Measurements from ENCODE around the gene ATAT1.

Gene ATAT1

GRCh38 chr6:30613251-30614043, 13.2 kb upstream of the ATAT1 start:
- no peak for DNase-seq

- DNase-seq: no peak
These were observed 12.4 kb upstream of the ATAT1 start for GRCh38 chr6:30614044-30614842.

DNA sequence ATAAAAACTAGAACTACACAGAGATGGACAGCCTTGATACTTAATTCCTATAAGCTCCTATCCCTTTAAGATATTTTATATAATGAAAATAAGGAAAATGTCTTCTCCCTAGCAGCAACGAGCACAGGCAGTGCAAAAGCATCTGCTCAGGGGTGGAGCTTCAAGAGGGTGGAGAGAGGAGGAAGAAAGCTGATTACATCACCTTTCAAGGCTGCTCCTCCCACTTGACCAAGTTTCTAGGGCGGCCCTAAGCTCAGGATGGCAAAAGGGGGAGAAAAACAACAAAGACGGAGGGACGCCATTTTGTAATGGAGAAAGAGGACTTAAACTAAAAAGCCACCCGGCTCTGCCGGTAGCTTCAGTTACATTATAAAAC, 11.8 kb upstream of the ATAT1 start:
- DNase-seq: peak; percentile 91

DNA sequence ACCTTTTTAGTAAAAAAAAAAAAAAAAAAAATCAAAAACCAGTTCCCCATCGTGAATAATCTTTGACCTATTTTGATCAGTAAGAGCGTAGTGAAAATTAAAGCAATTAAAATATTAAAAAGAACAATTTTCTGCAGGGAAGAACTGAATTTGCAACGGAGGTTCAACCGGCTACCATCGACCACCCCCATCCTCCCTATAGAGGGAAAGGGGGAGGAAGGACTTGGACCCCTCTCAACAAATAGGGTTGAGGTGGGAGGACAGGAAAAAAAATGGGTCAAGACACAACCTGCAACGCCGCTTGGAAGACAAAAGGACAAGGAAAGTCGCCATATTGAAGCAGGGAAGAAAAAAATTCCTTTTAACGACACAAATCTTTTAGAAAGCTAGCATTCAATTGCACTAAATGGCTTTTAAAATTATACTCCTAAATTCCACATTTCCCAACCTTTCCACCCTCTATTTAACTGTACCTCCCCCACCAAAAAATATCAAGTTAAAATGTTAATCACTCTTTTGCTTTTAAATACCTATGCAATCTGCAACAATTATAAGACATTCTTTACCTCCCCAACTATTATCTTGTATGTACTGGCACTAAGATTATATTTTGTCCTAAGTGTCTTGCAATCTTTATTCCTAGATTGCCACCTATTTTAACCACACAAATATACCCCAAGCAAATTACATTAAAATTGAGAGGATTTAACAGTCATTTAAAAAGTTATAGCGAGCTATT, 11.3 kb upstream of the ATAT1 start:
- peak; percentile 47 for DNase-seq

GRCh38 chr6:30615958-30616810, 10.5 kb upstream of the ATAT1 start:
- peak; percentile 40 for DNase-seq

DNA sequence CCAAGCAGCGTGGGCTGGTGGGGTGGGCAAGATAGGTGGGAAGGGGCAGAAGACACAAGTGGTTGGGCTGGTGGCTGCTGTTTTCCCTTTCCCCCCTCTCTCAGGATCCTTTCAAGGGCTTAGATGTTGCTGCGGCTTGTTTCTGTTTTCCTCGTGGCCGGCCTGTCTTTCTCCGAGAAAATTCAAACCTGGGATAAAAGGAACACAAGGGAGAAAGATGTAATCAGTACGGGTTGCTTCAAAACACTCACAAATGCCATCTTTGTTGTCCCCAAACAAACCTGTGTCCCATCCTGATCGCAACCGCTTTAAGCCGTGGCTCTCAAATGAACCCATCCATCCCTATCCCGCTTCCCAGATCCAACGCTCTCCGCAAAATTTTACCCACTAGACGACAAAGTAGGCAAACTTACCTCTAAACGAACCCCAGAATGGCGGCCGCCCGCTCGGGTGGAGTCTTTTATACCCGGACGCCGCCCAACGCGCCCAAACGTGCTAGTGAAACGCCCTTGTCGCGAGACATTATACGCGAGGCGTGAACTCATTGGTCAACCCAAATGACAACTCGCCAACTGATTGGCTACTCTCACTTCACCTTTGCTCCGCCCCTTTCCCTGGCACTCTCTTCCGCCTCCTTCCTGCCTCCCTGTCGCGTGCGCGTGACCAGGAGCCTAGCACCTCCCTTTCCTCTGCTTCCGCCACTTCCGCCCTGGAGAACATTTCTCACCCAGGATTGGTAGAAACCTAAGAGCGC, 9.7 kb upstream of the ATAT1 start, which contains the start of gene PPP1R10:
Gene PPP1R10 (minus strand): TSS at position 433 of the 754 bp plus-strand sequence. CDS start 7,299 bp downstream, outside the sequence.
- DNase-seq: peak; percentile 98

DNA sequence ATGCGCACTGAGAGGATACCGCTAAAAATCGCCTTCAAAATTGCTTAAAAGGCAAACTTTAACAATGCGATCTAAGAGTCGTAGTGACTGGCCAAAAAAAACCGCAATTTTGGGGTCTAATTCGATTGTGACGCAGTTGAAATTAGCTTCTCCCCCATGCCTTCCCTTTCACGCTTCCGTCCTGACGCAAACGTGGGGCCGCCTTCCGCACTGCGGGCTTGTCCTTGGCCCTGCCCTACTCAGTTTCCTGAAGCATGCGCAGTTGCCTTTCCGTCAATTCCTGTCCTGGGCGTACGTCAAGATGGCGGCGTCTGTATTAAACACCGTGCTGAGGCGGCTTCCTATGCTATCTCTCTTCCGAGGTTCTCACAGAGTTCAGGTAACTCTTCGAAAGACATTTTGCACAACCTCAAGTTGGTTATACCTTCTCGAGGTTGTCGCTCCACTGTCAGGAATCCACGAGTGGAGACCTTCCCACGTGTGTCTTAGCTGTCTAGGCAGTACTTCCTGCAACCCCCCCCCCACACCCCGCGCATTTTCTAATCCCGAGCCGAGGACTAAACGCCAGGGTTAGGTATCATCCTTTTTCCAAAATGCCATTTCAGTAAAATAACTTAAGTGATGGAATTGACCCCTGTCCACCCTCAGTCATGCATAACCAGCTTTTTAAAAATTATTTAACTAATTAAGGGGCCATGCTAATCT, 9.0 kb upstream of the ATAT1 start, which contains the start of gene MRPS18B:
Gene MRPS18B (plus strand): TSS at position 276 of the 705 bp plus-strand sequence. CDS start 26 bp downstream, at position 302.
- peak; percentile 99 for DNase-seq

DNA sequence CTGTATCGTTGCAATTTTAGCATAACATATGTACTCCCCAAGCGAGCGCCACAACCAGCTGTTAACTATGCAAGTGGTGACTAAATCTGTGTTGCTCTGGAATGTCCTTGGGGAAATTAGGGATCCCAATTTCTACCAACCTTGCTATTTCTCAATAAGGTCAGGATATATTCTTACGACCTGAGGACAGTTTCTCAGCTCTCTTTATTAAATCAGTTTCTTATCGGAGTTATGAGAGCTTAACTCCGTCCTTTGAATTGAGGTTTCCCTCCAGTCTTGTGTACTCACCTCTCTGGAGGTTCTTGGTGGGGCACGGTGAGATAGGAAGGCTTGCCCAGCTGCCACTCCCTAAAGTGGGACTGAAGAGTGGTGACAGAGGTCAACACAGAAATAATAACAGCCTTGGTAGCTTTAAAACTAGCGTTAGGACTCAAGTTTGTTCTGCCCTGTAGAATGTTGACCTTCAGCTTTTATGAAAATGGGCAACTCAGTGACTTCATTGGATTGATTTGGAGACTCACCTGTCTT, 8.3 kb upstream of the ATAT1 start:
- no peak for DNase-seq

- DNase-seq: no peak
These were observed 7.1 kb upstream of the ATAT1 start for GRCh38 chr6:30619561-30619960.

- DNase-seq: no peak
These were observed 1.2 kb upstream of the ATAT1 start for GRCh38 chr6:30625511-30625910.

DNA sequence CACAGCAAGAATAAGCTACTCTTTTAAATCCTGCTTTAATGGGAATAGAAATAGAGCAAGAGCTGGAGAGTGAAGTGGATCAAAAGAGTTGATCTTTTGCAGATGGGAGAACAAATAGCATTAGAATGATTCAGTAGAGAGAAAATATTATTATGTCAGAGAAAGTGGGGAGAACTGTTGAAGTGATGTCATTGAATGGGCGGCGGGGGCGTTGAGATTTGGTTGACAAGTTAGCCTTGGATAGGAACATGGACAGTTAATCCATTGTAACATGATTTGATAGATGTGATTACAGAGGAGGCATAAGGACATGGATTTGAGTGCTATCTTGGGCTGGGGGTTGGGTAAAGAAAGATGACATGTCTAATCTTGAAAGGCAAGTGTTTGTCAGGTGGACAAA, 9.2 kb downstream of the ATAT1 start:
- DNase-seq: no peak

- DNase-seq: no peak
These were observed 13.8 kb downstream of the ATAT1 start for GRCh38 chr6:30640481-30640880.

DNA sequence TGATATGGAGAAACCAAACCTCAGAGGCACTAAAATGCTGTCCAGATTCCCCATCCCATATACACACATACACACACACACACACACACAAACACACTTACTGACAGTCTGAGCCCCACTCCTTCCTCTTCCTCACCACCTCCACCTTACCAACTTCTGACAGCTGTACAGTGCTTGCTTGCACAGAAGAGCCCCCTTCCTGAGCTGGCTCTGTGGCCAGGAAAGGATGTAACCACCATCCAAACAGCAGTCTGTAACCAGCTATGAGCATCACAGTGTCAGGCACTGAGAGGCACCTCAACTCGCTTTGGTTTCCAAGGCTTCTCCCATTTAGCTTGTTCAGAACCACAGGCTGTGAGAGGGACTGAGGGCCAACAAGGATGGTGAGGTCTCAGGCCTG, 14.4 kb downstream of the ATAT1 start:
- DNase-seq: peak; percentile 12

- DNase-seq: no peak
These were observed 17.0 kb downstream of the ATAT1 start for GRCh38 chr6:30643656-30644055.

DNA sequence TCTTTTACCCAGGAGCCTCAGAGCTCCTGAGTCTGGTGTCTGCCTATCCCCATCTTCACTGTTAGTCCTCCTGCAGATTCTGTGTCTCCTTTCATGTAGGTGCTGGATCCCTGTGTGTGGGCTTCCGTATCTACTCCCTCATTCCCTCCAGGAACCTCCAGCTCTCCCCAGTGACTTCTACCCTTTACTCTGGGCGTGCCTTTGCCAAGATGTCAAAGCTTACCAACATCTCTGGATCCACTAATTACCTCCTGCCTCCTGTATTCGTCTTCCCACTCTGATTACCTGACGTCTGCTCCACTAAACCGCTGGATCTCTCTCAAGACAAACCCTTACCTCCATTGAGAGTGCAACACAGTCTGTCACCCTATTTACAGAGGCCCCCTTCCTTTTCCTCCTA, 18.1 kb downstream of the ATAT1 start:
- no peak for DNase-seq

DNA sequence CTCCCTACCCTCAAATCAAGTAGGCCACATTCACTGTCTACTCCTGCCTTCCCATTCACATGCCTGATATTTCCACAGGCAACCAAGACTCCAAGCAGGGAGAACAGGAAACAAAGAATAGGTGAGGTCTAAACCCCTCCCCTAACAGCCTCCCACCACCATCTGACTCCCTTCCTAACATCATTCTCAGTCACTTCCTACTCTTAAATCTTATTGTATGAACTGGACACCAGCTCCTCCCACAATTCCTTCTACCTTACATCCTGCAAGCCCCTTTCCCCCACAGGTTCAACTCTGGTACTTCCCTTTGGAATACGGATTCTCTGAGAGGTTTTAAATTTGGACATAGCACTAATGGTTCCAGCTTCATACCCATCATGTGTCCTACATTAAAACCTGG, 19.3 kb downstream of the ATAT1 start:
- DNase-seq: no peak

- DNase-seq: peak; percentile 97
These were observed 20.0 kb downstream of the ATAT1 start, which contains the start of gene C6orf136 for GRCh38 chr6:30646450-30647241. Gene C6orf136 (plus strand): TSS chr6:30647133. CDS start chr6:30647232, 99 bp downstream.

GRCh38 chr6:30647242-30648116, 20.8 kb downstream of the ATAT1 start:
- peak; percentile 87 for DNase-seq
